ENCODE data around the gene SAMD4B. TPM values are rescaled to one million over a fixed set of nuclear protein-coding genes. Genes with fewer than 3 reads are reported as not detected.
A peak's percentile ranks its signal among the peaks of the same experiment; 100 is the strongest.

SAMD4B gene
- total and polyA plus RNA-seq, 9 of the 15 experiments (the other 6 are each of a cell fraction or from before 2014, with no cell fraction given), result 3.4 to 90.5 (median 38.0) TPM

DNA sequence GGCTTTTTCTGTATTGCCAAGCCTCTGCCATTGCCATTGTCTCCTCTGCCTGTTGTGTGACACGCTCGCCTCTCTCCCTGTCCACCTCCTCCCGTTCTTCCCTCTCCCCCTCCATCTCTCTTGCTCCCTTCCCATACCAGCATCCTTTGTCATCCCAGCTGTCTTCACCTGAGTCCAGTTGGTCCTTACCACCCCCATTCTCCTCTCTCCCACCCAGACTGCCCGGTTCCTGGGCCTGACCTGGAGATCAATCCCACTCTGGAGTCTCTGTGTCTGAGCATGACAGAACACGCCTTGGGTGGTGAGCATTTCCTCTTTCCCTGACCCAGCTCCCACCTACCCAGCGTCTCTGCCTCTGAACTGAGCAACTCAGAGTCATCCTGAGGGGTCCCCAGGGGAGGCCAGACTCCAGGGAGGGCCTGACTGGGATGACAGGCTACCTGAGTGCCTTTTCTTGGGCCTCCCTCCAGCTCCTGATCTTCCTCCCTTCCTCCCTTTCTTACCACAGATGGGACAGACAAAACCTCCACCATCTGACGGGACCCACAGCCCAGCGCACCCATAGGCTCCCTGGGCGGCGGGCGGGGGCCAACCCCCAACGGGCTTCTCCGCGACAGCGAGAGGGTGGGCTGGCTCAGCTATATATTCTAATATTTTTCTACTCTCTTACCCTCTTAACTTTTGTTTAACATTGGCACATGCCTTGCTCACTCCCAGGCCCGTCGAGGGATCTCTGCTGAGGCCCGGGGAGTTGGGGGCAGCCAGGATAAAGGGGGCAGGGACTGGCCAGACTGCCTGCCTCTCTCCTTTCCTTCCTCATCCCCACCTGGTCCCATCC, 41.0 kb downstream of the SAMD4B start:
- ATAC-seq (no peak), DNase-seq (ENCODE audit: extremely low read depth in 1 of 4, low spot score in 3 of 4) (no peak), FAIRE-seq (no peak)
- intact Hi-C loops (cut with micrococcal nuclease), result no loop called here
- ChIA-PET CTCF (ENCODE audit: low intra/inter-chr PET ratio) (no interaction called here), POLR2A (interaction anchor here (1.3 to 1.4 kb wide), 2 partner anchors 8 to 221 kb away, joined by 3 to 9 read pairs; partner anchors contain the start of genes MED29 and PAF1)
- H3K27ac ChIP-seq (ENCODE audit: extremely low read depth, low read depth, low read length), result no peak overlapping the region
- peaks cover 98% of the 10 kb centered on the region for H3K36me3 ChIP-seq (ENCODE audit: control insufficient read depth, insufficient read depth, low read length)
- in situ Hi-C loops (cut with MboI), result no loop called here
- H3K9ac ChIP-seq (ENCODE audit: insufficient read depth in 1 of 2, low read depth in 2 of 2, low read length in 2 of 2), result no peak overlapping the region
- H2AFZ ChIP-seq (ENCODE audit: low read depth, low read length), result no peak overlapping the region
- BruUV-seq (replicated peaks), result no TSS peak
- H3K4me2 ChIP-seq (ENCODE audit: insufficient read depth, low read length), result no peak overlapping the region
- H3K9me3 ChIP-seq (replicated peaks; ENCODE audit: control insufficient read depth, insufficient read depth, low read depth, low read length), result no peaks in the 10 kb centered on the region
- H3K27me3 ChIP-seq (ENCODE audit: control insufficient read depth in 2 of 2, insufficient read depth in 2 of 2, low read length in 2 of 2), result no peaks in the 10 kb centered on the region
- 91% methylated on average over 16 of the region's 18 CpGs for WGBS (ENCODE audit: insufficient coverage, low coverage, missing lambda C conversion rate)
- peaks cover 13% of the 10 kb centered on the region for H3K9me1 ChIP-seq (ENCODE audit: control insufficient read depth, insufficient read depth, low read length)
- H3K4me3 ChIP-seq, result no peak overlapping the region
- H3K4me1 ChIP-seq (replicated peaks in 1 of 2; ENCODE audit: control insufficient read depth in 2 of 2, insufficient read depth in 2 of 2, low read length in 2 of 2), result peaks cover 17 to 28% of the 10 kb centered on the region in 2 experiments
- 0 out of 2 replicates have a peak, but pooled peaks have one; percentile 38 for TF ChIP-seq POLR2G (IDR thresholded peaks at IDR 0.05; ENCODE audit: low read depth, low read length)
- TF ChIP-seq CHD1 (IDR thresholded peaks at IDR 0.05; ENCODE audit: low read length), result no peak
- TF ChIP-seq, protein P1, sequence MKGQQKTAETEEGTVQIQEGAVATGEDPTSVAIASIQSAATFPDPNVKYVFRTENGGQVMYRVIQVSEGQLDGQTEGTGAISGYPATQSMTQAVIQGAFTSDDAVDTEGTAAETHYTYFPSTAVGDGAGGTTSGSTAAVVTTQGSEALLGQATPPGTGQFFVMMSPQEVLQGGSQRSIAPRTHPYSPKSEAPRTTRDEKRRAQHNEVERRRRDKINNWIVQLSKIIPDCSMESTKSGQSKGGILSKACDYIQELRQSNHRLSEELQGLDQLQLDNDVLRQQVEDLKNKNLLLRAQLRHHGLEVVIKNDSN (CRISPR knock-in tag; IDR thresholded peaks at IDR 0.05), result peak; percentile 19; the same call in 1 of the 2 replicates
- TF ChIP-seq, protein P2, sequence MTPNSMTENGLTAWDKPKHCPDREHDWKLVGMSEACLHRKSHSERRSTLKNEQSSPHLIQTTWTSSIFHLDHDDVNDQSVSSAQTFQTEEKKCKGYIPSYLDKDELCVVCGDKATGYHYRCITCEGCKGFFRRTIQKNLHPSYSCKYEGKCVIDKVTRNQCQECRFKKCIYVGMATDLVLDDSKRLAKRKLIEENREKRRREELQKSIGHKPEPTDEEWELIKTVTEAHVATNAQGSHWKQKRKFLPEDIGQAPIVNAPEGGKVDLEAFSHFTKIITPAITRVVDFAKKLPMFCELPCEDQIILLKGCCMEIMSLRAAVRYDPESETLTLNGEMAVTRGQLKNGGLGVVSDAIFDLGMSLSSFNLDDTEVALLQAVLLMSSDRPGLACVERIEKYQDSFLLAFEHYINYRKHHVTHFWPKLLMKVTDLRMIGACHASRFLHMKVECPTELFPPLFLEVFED (CRISPR knock-in tag; conservative IDR thresholded peaks at IDR 0.05), result 0 out of 2 replicates have a peak, but pooled peaks have one; percentile 8
- H4K20me1 ChIP-seq (replicated peaks; ENCODE audit: control insufficient read depth, insufficient read depth, low read length), result peaks cover 30% of the 10 kb centered on the region
- 0 out of 3 replicates have a peak, but pooled peaks cover 3% of the 10 kb centered on the region for H3K79me2 ChIP-seq (ENCODE audit: control insufficient read depth, insufficient read depth, low read length)

All from K562 (cell line).